ENCODE data around the gene PI16.

PI16 gene

GRCh38 chr6:37005061-37005810 lies 50.7 kb downstream of the PI16 start, which contains the start of gene FGD2:
FGD2 (plus strand) TSS chr6:37005655; CDS start chr6:37005818, 163 bp downstream.
- DNase-seq, result peak; percentile 92

- no peak for DNase-seq
Measured at GRCh38 chr6:37005827-37006567, 51.5 kb downstream of the PI16 start.

GRCh38 chr6:37006793-37007339 lies 52.3 kb downstream of the PI16 start:
- DNase-seq, result no peak

- peak; percentile 53 for DNase-seq
Measured at GRCh38 chr6:37007340-37008043, 53.0 kb downstream of the PI16 start.

GRCh38 chr6:37008484-37009465 lies 54.2 kb downstream of the PI16 start:
- DNase-seq, result no peak

GRCh38 chr6:37010402-37010892 lies 55.9 kb downstream of the PI16 start:
- DNase-seq, result no peak

- DNase-seq, result no peak
Measured at GRCh38 chr6:37011656-37012378, 57.3 kb downstream of the PI16 start.

GRCh38 chr6:37013516-37014491 lies 59.3 kb downstream of the PI16 start:
- DNase-seq, result no peak
